HG03039 (cell line): ENCODE measurements around the gene FHIT.
"Not testable (repeated sequence)": the region's sequence is repeated elsewhere in the genome, so short reads cannot be mapped to it uniquely, and the experiment has no call there.

ENCODE experiments used
- ATAC-seq: cut with Tn5 transposase; IDR thresholded peaks from one replicate; pipeline ENCODE4 v1.9.1; 2021; ENCODE audit warnings: mild to moderate bottlenecking, moderate library complexity; ENCODE audit not compliant: unreplicated experiment

Gene FHIT

DNA sequence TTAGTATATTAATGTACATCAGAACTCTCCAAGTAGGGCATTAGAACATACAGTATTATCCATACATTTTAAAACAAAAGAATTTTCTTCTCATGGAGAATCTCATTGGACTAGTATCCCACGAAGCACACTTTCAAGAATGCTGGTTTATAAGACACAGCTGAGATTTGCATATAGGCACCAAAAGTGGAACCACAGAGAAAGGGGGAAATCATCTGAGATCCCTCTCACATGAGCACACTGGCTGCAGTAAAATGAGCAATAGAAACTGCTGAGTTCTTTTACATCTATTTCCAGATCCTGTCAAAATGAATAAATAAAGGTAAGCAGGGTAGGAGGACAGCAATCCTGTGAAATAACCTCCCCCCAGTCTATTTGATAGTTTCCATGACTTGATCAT, 665.3 kb downstream of the FHIT start:
- ATAC-seq, result no peak

GRCh38 chr3:60584250-60584649, 667.0 kb downstream of the FHIT start:
- no peak for ATAC-seq

DNA sequence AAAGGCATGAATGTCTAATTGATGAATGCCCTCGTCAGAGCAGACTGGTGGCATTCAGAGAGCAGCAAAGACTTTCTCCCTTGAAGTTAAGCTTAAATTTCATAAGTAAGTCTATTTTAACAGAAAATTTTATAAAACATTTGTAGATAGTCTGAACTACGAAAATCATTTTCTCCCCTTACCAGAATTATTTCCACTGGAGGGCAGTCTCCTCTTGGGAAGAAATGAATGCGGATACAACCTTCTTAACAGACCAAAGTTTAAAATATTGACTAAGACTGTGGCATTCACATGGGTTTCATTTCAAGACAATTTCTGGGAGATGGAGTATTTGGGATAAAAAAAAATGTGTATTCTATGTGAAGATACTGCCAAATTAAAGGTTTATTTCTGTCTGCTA, 669.0 kb downstream of the FHIT start:
- ATAC-seq, result no peak

GRCh38 chr3:60580809-60581208, 670.4 kb downstream of the FHIT start:
- no peak for ATAC-seq

DNA sequence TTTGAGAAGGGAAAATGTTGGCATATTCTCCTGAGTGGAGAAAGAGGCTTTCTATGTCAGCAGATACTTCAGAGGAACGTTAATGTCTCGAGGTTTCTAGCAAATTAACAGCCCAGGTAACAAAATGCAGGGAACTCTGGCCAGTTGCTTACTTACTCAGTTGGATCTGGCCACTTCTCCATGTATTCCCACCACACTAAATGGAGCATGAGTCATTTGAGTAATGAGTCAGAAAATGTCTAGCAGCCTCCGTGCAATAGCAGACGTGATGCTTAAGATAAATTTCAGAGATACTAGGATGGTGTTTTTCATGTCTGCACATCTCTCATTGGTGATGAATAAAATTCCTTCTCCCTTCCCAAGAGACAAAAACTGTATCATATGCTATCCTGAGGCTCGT, 671.5 kb downstream of the FHIT start:
- no peak for ATAC-seq

- ATAC-seq, result no peak
Measured at GRCh38 chr3:60578936-60579335, 672.3 kb downstream of the FHIT start.

DNA sequence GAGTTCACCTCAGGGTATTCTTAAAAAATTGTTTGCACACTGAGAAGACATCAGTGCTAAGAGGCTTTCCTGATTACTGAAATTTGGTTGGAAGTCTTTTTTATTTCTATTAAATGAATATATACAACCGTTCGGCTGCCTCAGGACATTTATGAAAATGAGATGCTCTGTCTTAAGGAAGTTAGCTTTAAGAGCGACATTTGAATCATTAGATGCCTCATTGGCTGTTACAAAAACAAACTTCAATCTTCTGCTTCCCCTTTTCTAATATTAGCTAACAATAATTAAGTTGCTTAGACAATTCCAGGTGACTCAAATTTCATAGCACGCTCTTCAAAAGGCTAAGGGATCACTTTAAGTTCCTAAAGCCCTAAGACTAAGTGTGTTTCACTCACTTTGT, 673.7 kb downstream of the FHIT start:
- no peak for ATAC-seq

DNA sequence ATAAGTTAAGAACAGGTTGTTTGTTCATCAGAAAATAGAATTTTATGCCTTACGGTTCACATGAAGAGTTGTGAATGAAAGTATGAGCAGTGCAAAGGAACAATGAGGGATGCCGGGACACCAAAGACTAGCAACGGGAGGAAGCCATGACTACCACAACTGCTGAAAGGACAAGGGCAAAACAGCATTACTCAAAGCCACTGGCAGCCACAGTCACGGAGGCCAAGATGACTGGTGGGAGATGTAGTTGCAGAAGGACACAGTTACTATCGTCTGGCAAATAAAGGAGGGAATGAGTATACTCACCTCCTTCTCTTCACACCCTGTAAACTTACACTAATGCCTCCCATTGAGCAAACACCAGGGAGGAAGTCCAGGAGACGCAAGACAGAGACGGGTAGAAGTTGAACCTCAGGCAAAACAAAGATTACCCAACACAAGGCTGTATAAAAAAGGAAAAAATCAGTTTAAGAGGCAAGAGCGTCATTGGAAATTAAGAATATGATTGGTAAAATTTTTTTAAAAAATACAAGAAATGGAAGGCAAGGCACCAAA, 675.5 kb downstream of the FHIT start:
- no peak for ATAC-seq

GRCh38 chr3:60574046-60574769, 677.0 kb downstream of the FHIT start:
- no peak for ATAC-seq

- no peak for ATAC-seq
Measured at GRCh38 chr3:60573494-60573893, 677.8 kb downstream of the FHIT start.

DNA sequence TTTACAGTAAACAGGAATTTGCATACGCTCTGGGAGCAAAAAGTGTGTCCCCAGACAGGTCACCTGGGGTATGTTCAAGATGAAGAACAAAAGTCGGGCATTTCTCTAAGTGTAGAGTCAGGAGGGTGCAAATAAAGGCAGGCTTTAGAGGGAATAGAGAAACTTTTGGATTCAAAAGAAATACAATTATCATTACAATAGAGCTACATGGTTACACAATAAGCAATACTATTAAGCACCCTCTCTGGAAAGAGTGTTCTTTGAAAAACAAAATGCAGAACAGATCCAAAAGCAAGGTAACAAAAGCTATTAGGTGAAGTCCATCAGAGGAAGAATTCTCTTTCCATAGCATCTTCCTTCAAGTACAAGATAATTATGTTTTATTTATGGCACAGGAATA, 679.7 kb downstream of the FHIT start:
- ATAC-seq, result no peak

DNA sequence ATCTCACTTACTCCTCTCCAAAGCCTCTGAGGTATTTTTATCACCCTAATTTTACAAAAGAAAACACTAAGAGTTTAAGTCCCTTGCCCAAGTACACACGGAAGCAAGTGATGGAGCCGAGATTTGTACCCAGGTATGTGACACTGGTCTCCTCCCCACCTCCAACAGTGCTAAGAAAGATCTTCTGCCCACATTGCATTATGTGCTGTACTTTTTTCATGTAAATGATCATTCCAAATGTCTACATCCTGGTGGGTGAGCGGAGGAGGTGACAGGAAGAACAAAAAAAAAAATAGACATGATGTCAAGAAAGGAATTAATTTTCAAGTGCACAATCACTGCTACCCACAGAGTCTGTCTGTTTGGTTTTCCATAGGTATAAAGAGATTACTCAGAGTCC, 694.1 kb downstream of the FHIT start:
- ATAC-seq, result no peak

GRCh38 chr3:60555686-60556354, 695.4 kb downstream of the FHIT start:
- ATAC-seq, result peak; percentile 89

- peak; percentile 40 for ATAC-seq
Measured at GRCh38 chr3:60553144-60553543, 698.1 kb downstream of the FHIT start.

DNA sequence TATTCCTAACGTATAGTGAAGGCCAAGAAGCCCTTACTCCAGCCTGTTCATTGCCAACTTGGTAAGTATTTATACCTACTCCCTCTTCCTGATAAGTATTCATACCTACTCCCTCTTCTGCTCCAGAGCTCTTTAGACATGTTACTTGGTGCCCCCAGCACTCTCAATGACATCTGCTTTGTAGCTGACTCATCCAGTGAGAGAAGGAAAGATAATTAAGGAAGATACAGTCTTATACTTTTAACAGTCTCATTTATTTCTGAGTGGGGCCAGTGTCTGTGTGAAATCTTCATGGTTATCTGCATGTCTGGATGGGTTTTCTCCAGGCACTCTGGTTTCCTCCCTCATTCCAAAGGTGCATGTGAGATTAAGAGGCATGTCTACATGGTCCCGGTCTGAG, 698.7 kb downstream of the FHIT start:
- ATAC-seq, result no peak

DNA sequence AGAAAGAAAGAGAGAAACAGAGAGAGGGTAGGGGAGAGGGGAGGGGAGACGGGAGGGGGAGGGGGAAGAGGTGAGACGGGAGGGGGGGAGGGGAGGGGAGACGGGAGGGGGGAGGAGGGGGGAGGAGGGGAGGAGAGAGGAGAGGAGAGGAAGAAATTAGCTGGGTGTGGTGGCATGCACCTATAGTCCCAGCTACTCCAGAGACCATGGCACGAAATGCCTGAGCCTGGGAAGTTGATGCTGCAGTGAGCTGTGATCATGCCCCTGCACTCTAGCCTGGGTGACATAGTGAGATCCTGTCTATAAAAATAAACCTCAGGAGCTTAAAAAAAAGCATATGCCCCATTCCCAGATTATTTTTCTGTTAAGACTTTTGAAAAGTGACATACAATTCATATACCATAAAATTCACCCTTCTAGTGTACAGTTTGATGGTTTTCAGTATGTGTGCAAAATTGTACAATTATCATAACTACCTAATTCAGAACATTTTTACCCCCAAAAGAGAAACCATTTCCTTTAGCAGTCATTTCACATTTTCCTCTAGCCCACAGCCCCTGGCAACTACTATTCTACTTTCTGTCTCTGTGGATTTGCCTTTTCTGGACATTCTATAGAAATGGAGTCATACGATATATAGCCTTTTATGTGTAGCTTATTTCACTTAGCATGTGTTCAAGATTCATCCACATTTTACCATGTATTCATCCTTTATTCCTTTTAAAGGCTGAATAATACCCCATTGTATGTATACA, 699.6 kb downstream of the FHIT start:
- no peak for ATAC-seq

DNA sequence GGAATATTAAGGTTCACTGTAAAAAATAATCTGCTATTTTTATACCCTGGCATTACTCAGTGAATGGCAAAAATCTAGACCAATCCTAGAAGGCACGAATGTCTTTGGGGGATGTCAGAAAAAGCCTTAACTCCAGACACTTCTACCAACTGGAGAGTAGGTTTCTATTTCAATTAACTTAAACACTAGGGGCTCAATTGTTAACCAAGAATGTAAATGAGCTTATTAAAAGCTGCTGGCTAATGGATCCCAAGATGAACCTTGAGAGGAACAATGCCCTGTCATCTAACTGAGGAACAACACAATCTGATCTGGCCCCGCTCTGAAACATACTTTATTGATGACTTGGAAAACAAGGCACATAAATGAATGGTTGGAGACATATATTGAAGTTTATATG, 701.4 kb downstream of the FHIT start:
- ATAC-seq, result no peak

DNA sequence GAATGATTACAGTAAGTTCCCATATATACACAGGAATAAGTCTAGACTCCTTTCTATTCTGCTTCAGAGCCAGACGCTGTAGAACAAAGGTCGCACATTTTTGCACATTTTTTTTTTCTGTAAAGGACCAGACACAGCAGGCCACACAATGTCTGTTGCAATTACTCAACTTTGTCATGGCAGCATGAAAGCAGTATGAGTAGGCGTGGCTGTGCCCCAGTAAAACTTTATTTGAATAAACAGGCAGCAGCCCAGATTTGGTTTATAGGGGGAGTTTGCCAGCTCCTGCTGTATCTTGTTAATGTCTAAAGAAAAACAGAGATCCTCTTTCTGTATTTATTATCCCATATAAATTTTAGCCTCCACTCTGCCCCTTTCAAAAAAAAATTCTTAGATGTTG, 708.3 kb downstream of the FHIT start:
- ATAC-seq, result no peak

- ATAC-seq, result not testable (repeated sequence)
Measured at GRCh38 chr3:60539394-60539793, 711.9 kb downstream of the FHIT start.

DNA sequence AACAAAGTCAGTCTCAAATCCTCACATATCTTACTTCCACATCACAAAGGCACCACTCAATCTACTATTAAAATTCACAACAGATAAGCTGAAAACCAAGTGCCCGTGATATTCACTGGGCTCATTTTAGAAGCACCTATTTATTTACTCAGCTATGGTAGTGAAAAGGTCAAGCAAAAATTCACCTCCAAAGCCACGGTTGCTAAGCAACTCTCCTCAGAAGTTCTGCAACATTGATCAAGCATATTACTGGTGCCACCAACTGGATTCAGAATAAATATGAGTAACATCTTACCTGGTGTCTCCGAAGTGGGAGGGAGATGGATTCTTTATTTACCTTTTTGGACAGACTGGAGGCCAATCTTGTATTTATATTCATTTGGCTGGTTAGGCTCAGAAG, 714.8 kb downstream of the FHIT start:
- ATAC-seq, result no peak

DNA sequence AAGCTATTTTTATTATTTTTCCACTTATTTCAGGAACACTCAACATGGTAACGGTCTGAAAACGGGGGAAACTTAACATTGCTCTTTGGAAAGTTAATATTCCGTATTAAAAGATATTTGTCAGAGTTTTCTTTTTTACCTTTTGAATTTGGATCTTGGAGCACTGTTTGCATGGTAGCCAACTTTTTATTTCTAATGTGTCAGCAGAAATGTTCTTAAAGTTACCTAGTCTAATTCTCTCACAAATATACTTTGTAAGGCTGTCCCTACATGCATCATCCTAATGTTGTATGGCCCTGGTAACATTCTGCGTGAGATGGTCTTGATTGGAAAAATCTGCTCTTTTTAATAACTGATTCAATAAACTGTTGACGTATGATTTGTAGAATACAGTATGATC, 719.5 kb downstream of the FHIT start:
- ATAC-seq, result no peak

DNA sequence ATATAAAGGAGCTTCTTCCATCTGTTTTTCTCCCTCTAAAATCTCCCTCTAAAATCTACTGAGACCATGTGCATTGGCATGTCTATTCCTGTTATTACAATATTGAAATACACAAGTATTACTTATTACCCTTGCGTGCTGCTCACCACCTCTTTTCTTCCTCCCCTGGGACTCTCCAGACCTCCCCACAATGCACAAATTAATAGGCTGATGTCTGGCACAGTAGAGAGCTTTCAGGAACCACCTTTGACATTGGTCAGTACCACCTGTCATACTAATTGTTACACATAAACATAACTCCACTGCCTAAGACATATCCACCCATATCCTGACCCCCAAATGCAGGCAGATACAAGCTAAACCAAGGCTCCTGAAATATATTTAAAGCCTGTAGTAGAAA, 722.6 kb downstream of the FHIT start:
- no peak for ATAC-seq
